Measurements from ENCODE around the gene VAT1.

VAT1 gene

GRCh38 chr17:43026595-43026994, 4.4 kb upstream of the VAT1 start:
- no peak for DNase-seq

- no peak for DNase-seq
Measured at GRCh38 chr17:43025766-43026537, 3.8 kb upstream of the VAT1 start.

- no peak for DNase-seq
Measured at GRCh38 chr17:43025290-43025657, 3.1 kb upstream of the VAT1 start.

GRCh38 chr17:43024407-43025289, 2.5 kb upstream of the VAT1 start, which contains the start of gene RND2:
Gene RND2 (plus strand): TSS chr17:43025231. CDS start chr17:43025348, 117 bp downstream.
- no peak for DNase-seq

- DNase-seq, result no peak
Measured at GRCh38 chr17:43020789-43021740, 1.1 kb downstream of the VAT1 start.

GRCh38 chr17:43020030-43020621, 2.1 kb downstream of the VAT1 start:
- no peak for DNase-seq

GRCh38 chr17:43019418-43019817, 2.8 kb downstream of the VAT1 start:
- no peak for DNase-seq

- DNase-seq, result no peak
Measured at GRCh38 chr17:43018932-43019331, 3.3 kb downstream of the VAT1 start.

- DNase-seq, result no peak
Measured at GRCh38 chr17:43018008-43018853, 4.0 kb downstream of the VAT1 start.

GRCh38 chr17:43016216-43016615, 6.0 kb downstream of the VAT1 start:
- no peak for DNase-seq

- DNase-seq, result no peak
Measured at GRCh38 chr17:43015579-43015978, 6.6 kb downstream of the VAT1 start.

- no peak for DNase-seq
Measured at GRCh38 chr17:43014649-43015542, 7.3 kb downstream of the VAT1 start.

- no peak for DNase-seq
Measured at GRCh38 chr17:43014020-43014648, 8.1 kb downstream of the VAT1 start.

GRCh38 chr17:43013296-43013695, 8.9 kb downstream of the VAT1 start:
- DNase-seq, result no peak

GRCh38 chr17:43011728-43012472, 10.3 kb downstream of the VAT1 start:
- DNase-seq, result no peak

GRCh38 chr17:43010667-43011308, 11.4 kb downstream of the VAT1 start:
- no peak for DNase-seq

- DNase-seq, result no peak
Measured at GRCh38 chr17:43006639-43007551, 15.3 kb downstream of the VAT1 start, which contains the start of gene IFI35. Gene IFI35 (plus strand): TSS chr17:43006784. CDS start chr17:43006948, 164 bp downstream.
